Measurements from ENCODE around the gene ZNF26.
"Not testable (repeated sequence)": the region's sequence is repeated elsewhere in the genome, so short reads cannot be mapped to it uniquely, and the experiment has no call there.

ZNF26 gene

GRCh38 chr12:132954471-132955048, 31.6 kb upstream of the ZNF26 start:
- TF ChIP-seq CTCF (IDR thresholded peaks at IDR 0.05; ENCODE audit: low read depth, low read length, poor library complexity, severe bottlenecking) (no peak), EZH2phosphoT487 (IDR thresholded peaks at IDR 0.05; ENCODE audit: borderline replicate concordance, low read length) (no peak)
- no peak overlapping the region for H3K27ac ChIP-seq (ENCODE audit: low read depth, low read length)
- H4K20me1 ChIP-seq (ENCODE audit: control insufficient read depth, insufficient read depth, low read depth, low read length), result no peaks in the 10 kb centered on the region
- no peaks in the 10 kb centered on the region for H3K9me2 ChIP-seq (replicated peaks; ENCODE audit: control insufficient read depth, low read length)
- H3F3A ChIP-seq (ENCODE audit: control insufficient read depth, insufficient read depth), result 0 out of 2 replicates have a peak, but pooled peaks cover 2% of the 10 kb centered on the region
- H3K79me2 ChIP-seq (ENCODE audit: control insufficient read depth, low read length), result peaks cover 10% of the 10 kb centered on the region
- peaks cover 49% of the 10 kb centered on the region for H3K9me3 ChIP-seq (ENCODE audit: control insufficient read depth, insufficient read depth, low read length)
- H3K27me3 ChIP-seq (ENCODE audit: control insufficient read depth, low read length), result no peaks in the 10 kb centered on the region
- no peak overlapping the region for H3K4me3 ChIP-seq (ENCODE audit: low read length)
- H3K4me1 ChIP-seq (ENCODE audit: control insufficient read depth, low read length), result peaks cover 7% of the 10 kb centered on the region
- H3K4me2 ChIP-seq (ENCODE audit: low read length), result no peak overlapping the region
- H3K36me3 ChIP-seq (ENCODE audit: control insufficient read depth, low read length), result no peaks in the 10 kb centered on the region

- TF ChIP-seq CTCF (IDR thresholded peaks at IDR 0.05; ENCODE audit: low read depth, low read length, poor library complexity, severe bottlenecking) (no peak), EZH2phosphoT487 (IDR thresholded peaks at IDR 0.05; ENCODE audit: borderline replicate concordance, low read length) (no peak)
- 0 out of 2 replicates have a peak, but pooled peaks cover 2% of the 10 kb centered on the region for H3F3A ChIP-seq (ENCODE audit: control insufficient read depth, insufficient read depth)
- H3K27ac ChIP-seq (ENCODE audit: low read depth, low read length), result no peak overlapping the region
- H3K27me3 ChIP-seq (ENCODE audit: control insufficient read depth, low read length), result no peaks in the 10 kb centered on the region
- peaks cover 41% of the 10 kb centered on the region for H3K9me3 ChIP-seq (ENCODE audit: control insufficient read depth, insufficient read depth, low read length)
- no peaks in the 10 kb centered on the region for H3K9me2 ChIP-seq (replicated peaks; ENCODE audit: control insufficient read depth, low read length)
- no peaks in the 10 kb centered on the region for H4K20me1 ChIP-seq (ENCODE audit: control insufficient read depth, insufficient read depth, low read depth, low read length)
- peak overlapping the region; percentile 78 for H3K4me3 ChIP-seq (ENCODE audit: low read length)
- peak overlapping the region; percentile 73 for H3K4me2 ChIP-seq (ENCODE audit: low read length)
- no peaks in the 10 kb centered on the region for H3K36me3 ChIP-seq (ENCODE audit: control insufficient read depth, low read length)
- H3K4me1 ChIP-seq (ENCODE audit: control insufficient read depth, low read length), result peaks cover 7% of the 10 kb centered on the region
- peaks cover 10% of the 10 kb centered on the region for H3K79me2 ChIP-seq (ENCODE audit: control insufficient read depth, low read length)
Observed at GRCh38 chr12:132955094-132956010, 30.8 kb upstream of the ZNF26 start.

- Histone ChIP-seq H3K4me2 (ENCODE audit: low read length) (peak within 1 kb of the TSS; percentile 73), H3K27me3 (ENCODE audit: control insufficient read depth, low read length) (no peaks in the 10 kb centered on the region), H3K9me2 (replicated peaks; ENCODE audit: control insufficient read depth, low read length) (no peaks in the 10 kb centered on the region), H3K27ac (ENCODE audit: low read depth, low read length) (peak within 1 kb of the TSS; percentile 14; the same call in 1 of the 2 replicates), H3K79me2 (ENCODE audit: control insufficient read depth, low read length) (peaks cover 10% of the 10 kb centered on the region), H3K36me3 (ENCODE audit: control insufficient read depth, low read length) (no peaks in the 10 kb centered on the region), H3F3A (ENCODE audit: control insufficient read depth, insufficient read depth) (0 out of 2 replicates have a peak, but pooled peaks cover 2% of the 10 kb centered on the region), H3K4me3 (ENCODE audit: low read length) (peak within 1 kb of the TSS; percentile 78), H3K9me3 (ENCODE audit: control insufficient read depth, insufficient read depth, low read length) (peaks cover 32% of the 10 kb centered on the region), H4K20me1 (ENCODE audit: control insufficient read depth, insufficient read depth, low read depth, low read length) (no peaks in the 10 kb centered on the region), H3K4me1 (ENCODE audit: control insufficient read depth, low read length) (peaks cover 7% of the 10 kb centered on the region)
- no peak for TF ChIP-seq EZH2phosphoT487 (IDR thresholded peaks at IDR 0.05; ENCODE audit: borderline replicate concordance, low read length)
- TF ChIP-seq CTCF (IDR thresholded peaks at IDR 0.05; ENCODE audit: low read depth, low read length, poor library complexity, severe bottlenecking), result no peak
Observed at GRCh38 chr12:132956011-132956788, 30.0 kb upstream of the ZNF26 start, which contains the start of gene ZNF605. Gene ZNF605 (minus strand): TSS chr12:132956306. CDS start chr12:132945635, 10,671 bp downstream.

- H3K4me1 ChIP-seq (ENCODE audit: control insufficient read depth, low read length); H3K27ac ChIP-seq (ENCODE audit: low read depth, low read length); H3K9me3 ChIP-seq (ENCODE audit: control insufficient read depth, insufficient read depth, low read length); H3K9me2 ChIP-seq (replicated peaks; ENCODE audit: control insufficient read depth, low read length); H3K79me2 ChIP-seq (ENCODE audit: control insufficient read depth, low read length); H3K36me3 ChIP-seq (ENCODE audit: control insufficient read depth, low read length); H3F3A ChIP-seq (ENCODE audit: control insufficient read depth, insufficient read depth); H4K20me1 ChIP-seq (ENCODE audit: control insufficient read depth, insufficient read depth, low read depth, low read length); H3K27me3 ChIP-seq (ENCODE audit: control insufficient read depth, low read length); H3K4me3 ChIP-seq (ENCODE audit: low read length); H3K4me2 ChIP-seq (ENCODE audit: low read length): not testable (repeated sequence)
Observed at GRCh38 chr12:132961790-132962189, 24.4 kb upstream of the ZNF26 start.
